AML-193 (cell line): ENCODE measurements around the gene C1QTNF7.

ENCODE experiments used
- DNase-seq, 2 experiments: peaks; one replicate each; lab custom pipeline; 2025; lab: John Stamatoyannopoulos, UW

Gene C1QTNF7

GRCh38 chr4:15413623-15414019 is 14.2 kb upstream of the C1QTNF7 start:
- DNase-seq, result no peak

GRCh38 chr4:15414551-15415091 is 13.2 kb upstream of the C1QTNF7 start:
- no peak for DNase-seq

GRCh38 chr4:15416357-15417232 is 11.2 kb upstream of the C1QTNF7 start:
- DNase-seq, result no peak

- DNase-seq, result no peak
Observed at GRCh38 chr4:15417233-15417660, 10.6 kb upstream of the C1QTNF7 start.

GRCh38 chr4:15418956-15419355 is 8.9 kb upstream of the C1QTNF7 start:
- no peak for DNase-seq

GRCh38 chr4:15420642-15421041 is 7.2 kb upstream of the C1QTNF7 start:
- DNase-seq, result no peak

GRCh38 chr4:15423285-15423711 is 4.5 kb upstream of the C1QTNF7 start:
- no peak for DNase-seq

- no peak for DNase-seq
Observed at GRCh38 chr4:15425520-15425919, 2.3 kb upstream of the C1QTNF7 start.

- DNase-seq, result no peak
Observed at GRCh38 chr4:15427161-15427560, 672 bp upstream of the C1QTNF7 start.

GRCh38 chr4:15428611-15429010 is 778 bp downstream of the C1QTNF7 start:
- DNase-seq, result no peak

GRCh38 chr4:15434091-15434490 is 6.3 kb downstream of the C1QTNF7 start:
- no peak for DNase-seq

GRCh38 chr4:15434676-15435075 is 6.8 kb downstream of the C1QTNF7 start:
- DNase-seq, result no peak

- DNase-seq, result peak in 1 of 2 experiments; percentile 16
Observed at GRCh38 chr4:15436513-15436912, 8.7 kb downstream of the C1QTNF7 start.

- no peak for DNase-seq
Observed at GRCh38 chr4:15438939-15439524, 11.2 kb downstream of the C1QTNF7 start.

- DNase-seq, result no peak
Observed at GRCh38 chr4:15443371-15444160, 15.7 kb downstream of the C1QTNF7 start.

GRCh38 chr4:15444276-15444675 is 16.4 kb downstream of the C1QTNF7 start:
- no peak for DNase-seq

- no peak for DNase-seq
Observed at GRCh38 chr4:15444879-15445547, 17.2 kb downstream of the C1QTNF7 start.

- DNase-seq, result peak; percentile 58 to 68
Observed at GRCh38 chr4:15451181-15451865, 23.5 kb downstream of the C1QTNF7 start.

GRCh38 chr4:15451866-15452765 is 24.3 kb downstream of the C1QTNF7 start:
- DNase-seq, result peak; percentile 27 to 44

- peak; percentile 16 to 31 for DNase-seq
Observed at GRCh38 chr4:15455290-15455689, 27.5 kb downstream of the C1QTNF7 start.
